ENCODE data around the gene SYNJ1. TPM values are rescaled to one million over a fixed set of nuclear protein-coding genes. Genes with fewer than 3 reads are reported as not detected.

The SYNJ1 gene
- total and polyA plus RNA-seq, 2 of the 13 experiments (the other 11 are each of a cell fraction or from before 2014, with no cell fraction given) = 2.0 to 2.7 TPM

DNA sequence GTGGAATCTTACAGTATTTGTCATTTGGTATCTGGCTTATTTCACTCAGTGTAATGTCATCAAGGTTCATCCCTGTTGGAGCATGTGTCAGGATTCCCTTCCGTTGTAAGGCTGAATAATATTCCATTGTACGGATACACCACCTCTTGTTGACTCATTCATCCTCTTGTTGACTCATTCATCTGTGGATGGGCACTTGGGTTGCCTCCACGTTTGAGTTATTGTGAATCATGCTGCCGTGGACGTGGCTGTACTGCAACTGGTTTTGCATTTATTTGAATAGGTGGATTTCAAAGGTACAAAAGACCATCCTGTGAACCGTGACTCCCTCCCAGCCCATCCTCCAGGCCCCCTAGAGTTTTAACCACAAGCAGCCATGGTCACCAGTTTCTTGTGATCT lies 130.6 kb downstream of the SYNJ1 start (continued):
- TF ChIP-seq, protein P1, sequence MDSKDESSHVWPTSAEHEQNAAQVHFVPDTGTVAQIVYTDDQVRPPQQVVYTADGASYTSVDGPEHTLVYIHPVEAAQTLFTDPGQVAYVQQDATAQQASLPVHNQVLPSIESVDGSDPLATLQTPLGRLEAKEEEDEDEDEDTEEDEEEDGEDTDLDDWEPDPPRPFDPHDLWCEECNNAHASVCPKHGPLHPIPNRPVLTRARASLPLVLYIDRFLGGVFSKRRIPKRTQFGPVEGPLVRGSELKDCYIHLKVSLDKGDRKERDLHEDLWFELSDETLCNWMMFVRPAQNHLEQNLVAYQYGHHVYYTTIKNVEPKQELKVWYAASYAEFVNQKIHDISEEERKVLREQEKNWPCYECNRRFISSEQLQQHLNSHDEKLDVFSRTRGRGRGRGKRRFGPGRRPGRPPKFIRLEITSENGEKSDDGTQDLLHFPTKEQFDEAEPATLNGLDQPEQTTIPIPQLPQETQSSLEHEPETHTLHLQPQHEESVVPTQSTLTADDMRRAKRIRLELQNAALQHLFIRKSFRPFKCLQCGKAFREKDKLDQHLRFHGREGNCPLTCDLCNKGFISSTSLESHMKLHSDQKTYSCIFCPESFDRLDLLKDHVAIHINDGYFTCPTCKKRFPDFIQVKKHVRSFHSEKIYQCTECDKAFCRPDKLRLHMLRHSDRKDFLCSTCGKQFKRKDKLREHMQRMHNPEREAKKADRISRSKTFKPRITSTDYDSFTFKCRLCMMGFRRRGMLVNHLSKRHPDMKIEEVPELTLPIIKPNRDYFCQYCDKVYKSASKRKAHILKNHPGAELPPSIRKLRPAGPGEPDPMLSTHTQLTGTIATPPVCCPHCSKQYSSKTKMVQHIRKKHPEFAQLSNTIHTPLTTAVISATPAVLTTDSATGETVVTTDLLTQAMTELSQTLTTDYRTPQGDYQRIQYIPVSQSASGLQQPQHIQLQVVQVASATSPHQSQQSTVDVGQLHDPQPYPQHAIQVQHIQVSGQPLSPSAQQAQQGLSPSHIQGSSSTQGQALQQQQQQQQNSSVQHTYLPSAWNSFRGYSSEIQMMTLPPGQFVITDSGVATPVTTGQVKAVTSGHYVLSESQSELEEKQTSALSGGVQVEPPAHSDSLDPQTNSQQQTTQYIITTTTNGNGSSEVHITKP (CRISPR knock-in tag; IDR thresholded peaks at IDR 0.05; ENCODE audit: low read depth) = 0 out of 2 replicates have a peak, but pooled peaks have one; percentile 33
- TF ChIP-seq, protein P2, sequence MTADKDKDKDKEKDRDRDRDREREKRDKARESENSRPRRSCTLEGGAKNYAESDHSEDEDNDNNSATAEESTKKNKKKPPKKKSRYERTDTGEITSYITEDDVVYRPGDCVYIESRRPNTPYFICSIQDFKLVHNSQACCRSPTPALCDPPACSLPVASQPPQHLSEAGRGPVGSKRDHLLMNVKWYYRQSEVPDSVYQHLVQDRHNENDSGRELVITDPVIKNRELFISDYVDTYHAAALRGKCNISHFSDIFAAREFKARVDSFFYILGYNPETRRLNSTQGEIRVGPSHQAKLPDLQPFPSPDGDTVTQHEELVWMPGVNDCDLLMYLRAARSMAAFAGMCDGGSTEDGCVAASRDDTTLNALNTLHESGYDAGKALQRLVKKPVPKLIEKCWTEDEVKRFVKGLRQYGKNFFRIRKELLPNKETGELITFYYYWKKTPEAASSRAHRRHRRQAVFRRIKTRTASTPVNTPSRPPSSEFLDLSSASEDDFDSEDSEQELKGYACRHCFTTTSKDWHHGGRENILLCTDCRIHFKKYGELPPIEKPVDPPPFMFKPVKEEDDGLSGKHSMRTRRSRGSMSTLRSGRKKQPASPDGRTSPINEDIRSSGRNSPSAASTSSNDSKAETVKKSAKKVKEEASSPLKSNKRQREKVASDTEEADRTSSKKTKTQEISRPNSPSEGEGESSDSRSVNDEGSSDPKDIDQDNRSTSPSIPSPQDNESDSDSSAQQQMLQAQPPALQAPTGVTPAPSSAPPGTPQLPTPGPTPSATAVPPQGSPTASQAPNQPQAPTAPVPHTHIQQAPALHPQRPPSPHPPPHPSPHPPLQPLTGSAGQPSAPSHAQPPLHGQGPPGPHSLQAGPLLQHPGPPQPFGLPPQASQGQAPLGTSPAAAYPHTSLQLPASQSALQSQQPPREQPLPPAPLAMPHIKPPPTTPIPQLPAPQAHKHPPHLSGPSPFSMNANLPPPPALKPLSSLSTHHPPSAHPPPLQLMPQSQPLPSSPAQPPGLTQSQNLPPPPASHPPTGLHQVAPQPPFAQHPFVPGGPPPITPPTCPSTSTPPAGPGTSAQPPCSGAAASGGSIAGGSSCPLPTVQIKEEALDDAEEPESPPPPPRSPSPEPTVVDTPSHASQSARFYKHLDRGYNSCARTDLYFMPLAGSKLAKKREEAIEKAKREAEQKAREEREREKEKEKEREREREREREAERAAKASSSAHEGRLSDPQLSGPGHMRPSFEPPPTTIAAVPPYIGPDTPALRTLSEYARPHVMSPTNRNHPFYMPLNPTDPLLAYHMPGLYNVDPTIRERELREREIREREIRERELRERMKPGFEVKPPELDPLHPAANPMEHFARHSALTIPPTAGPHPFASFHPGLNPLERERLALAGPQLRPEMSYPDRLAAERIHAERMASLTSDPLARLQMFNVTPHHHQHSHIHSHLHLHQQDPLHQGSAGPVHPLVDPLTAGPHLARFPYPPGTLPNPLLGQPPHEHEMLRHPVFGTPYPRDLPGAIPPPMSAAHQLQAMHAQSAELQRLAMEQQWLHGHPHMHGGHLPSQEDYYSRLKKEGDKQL (CRISPR knock-in tag; IDR thresholded peaks at IDR 0.05; ENCODE audit: low read depth) = no peak
- TF ChIP-seq TP53 (CRISPR knock-in tag; conservative IDR thresholded peaks at IDR 0.05) = no peak
- TF ChIP-seq TBX2 (CRISPR knock-in tag; IDR thresholded peaks at IDR 0.05; ENCODE audit: borderline replicate concordance) = peak; percentile 73; the same call in 1 of the 2 replicates
- TF ChIP-seq JARID2 (CRISPR knock-in tag; IDR thresholded peaks at IDR 0.05; ENCODE audit: insufficient replicate concordance) = no peak
- TF ChIP-seq, protein P3, sequence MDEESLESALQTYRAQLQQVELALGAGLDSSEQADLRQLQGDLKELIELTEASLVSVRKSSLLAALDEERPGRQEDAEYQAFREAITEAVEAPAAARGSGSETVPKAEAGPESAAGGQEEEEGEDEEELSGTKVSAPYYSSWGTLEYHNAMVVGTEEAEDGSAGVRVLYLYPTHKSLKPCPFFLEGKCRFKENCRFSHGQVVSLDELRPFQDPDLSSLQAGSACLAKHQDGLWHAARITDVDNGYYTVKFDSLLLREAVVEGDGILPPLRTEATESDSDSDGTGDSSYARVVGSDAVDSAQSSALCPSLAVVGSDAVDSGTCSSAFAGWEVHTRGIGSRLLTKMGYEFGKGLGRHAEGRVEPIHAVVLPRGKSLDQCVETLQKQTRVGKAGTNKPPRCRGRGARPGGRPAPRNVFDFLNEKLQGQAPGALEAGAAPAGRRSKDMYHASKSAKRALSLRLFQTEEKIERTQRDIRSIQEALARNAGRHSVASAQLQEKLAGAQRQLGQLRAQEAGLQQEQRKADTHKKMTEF (CRISPR knock-in tag; IDR thresholded peaks at IDR 0.05) = 0 out of 2 replicates have a peak, but pooled peaks have one; percentile 37
- TF ChIP-seq, protein P4, sequence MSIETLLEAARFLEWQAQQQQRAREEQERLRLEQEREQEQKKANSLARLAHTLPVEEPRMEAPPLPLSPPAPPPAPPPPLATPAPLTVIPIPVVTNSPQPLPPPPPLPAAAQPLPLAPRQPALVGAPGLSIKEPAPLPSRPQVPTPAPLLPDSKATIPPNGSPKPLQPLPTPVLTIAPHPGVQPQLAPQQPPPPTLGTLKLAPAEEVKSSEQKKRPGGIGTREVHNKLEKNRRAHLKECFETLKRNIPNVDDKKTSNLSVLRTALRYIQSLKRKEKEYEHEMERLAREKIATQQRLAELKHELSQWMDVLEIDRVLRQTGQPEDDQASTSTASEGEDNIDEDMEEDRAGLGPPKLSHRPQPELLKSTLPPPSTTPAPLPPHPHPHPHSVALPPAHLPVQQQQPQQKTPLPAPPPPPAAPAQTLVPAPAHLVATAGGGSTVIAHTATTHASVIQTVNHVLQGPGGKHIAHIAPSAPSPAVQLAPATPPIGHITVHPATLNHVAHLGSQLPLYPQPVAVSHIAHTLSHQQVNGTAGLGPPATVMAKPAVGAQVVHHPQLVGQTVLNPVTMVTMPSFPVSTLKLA (IDR thresholded peaks at IDR 0.05) = peak; percentile 38; the same call in 1 of the 2 replicates
- no peak for TF ChIP-seq SRSF1 (optimal IDR thresholded peaks at IDR 0.05; ENCODE audit: low read depth, low read length)
- TF ChIP-seq SIX4 (CRISPR knock-in tag; IDR thresholded peaks at IDR 0.05) = no peak
- TF ChIP-seq ZMYM2 (CRISPR knock-in tag; IDR thresholded peaks at IDR 0.05) = peak; percentile 87; the same call in 1 of the 2 replicates
